Omental fat pad (tissue), 4 donors: ENCODE results near the gene MAP4K1. TPM values are rescaled to one million over a fixed set of nuclear protein-coding genes. Genes with fewer than 3 reads are reported as not detected.
"Not testable (repeated sequence)": the region's sequence is repeated elsewhere in the genome, so short reads cannot be mapped to it uniquely, and the experiment has no call there.

Source experiments
- ATAC-seq: fragments of 150-250 bp; one replicate; pipeline ENCODE4 v1.9.1; 2016; ENCODE audit warnings: mild to moderate bottlenecking, moderate library complexity; ENCODE audit not compliant: low FRiP score
- DNase-seq: peaks from one replicate; pipeline ENCODE4 v3.0.0-alpha.2; 2019; ENCODE audit warnings: low spot score
- total RNA-seq, 4 donors: library from RNA; depleted of rRNA; stranded (reverse); fragments of >200 nt; gene quantifications; one replicate each; pipeline ENCODE4 v1.1.0, GENCODE V29; 2016
- TF ChIP-seq, protein P1 (sequence below), 3 donors: fragments of 450-650 bp; IDR thresholded peaks; one replicate each; pipeline ENCODE4 v1.5.1; 2016 to 2017; ENCODE audit warnings: antibody characterized with exemption in 3 of 3, mild to moderate bottlenecking in 3 of 3, moderate library complexity in 2 of 3

The MAP4K1 gene
- total RNA-seq, 4 donors from 2014 or later: 1.5 to 3.2 (median 2.7) TPM

DNA sequence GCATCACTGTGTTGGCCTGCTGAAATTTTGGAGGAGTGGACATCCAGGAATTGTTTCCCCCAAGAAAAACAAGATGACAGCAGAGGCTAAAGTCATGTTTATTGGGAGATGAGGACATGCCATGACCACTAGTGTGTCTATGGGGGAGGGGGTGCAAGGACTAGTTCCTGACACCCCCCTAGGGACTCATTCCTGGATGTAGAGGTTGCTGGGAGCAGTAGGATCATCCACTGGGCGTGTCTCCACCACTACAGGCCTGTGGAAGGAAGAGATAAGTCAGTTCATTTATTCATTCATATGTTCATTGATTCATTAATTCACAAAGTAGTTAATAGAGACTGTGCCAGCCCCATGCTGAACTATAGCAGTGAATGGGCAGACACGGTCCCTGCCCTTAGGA is 30.2 kb downstream of the MAP4K1 start:
- DNase-seq (no peak), ATAC-seq (no peak)
- TF ChIP-seq, protein P1, sequence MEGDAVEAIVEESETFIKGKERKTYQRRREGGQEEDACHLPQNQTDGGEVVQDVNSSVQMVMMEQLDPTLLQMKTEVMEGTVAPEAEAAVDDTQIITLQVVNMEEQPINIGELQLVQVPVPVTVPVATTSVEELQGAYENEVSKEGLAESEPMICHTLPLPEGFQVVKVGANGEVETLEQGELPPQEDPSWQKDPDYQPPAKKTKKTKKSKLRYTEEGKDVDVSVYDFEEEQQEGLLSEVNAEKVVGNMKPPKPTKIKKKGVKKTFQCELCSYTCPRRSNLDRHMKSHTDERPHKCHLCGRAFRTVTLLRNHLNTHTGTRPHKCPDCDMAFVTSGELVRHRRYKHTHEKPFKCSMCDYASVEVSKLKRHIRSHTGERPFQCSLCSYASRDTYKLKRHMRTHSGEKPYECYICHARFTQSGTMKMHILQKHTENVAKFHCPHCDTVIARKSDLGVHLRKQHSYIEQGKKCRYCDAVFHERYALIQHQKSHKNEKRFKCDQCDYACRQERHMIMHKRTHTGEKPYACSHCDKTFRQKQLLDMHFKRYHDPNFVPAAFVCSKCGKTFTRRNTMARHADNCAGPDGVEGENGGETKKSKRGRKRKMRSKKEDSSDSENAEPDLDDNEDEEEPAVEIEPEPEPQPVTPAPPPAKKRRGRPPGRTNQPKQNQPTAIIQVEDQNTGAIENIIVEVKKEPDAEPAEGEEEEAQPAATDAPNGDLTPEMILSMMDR (IDR thresholded peaks at IDR 0.05): no peak

DNA sequence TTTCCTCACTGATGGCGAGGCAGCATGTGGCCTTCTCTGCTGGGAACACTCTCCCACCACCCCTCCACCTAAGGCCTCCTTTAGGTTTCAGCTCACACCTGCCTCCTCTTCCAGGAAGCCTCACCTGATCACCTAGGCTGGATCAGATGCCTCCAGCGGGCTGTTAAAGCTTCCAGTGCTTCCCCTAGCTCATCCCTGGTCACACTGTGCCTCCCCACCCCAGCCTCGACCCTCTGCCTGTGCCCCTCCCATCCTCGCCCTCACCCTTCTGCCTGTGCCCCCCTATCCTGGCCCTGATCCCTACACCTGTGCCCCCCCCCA is 33.8 kb downstream of the MAP4K1 start:
- TF ChIP-seq, protein P1 (IDR thresholded peaks at IDR 0.05): no peak
- ATAC-seq (no peak), DNase-seq (no peak)

- no peak for ATAC-seq
- DNase-seq: no peak
- TF ChIP-seq, protein P1 (IDR thresholded peaks at IDR 0.05): no peak
These were observed 34.4 kb downstream of the MAP4K1 start for GRCh38 chr19:38583219-38583984.

DNA sequence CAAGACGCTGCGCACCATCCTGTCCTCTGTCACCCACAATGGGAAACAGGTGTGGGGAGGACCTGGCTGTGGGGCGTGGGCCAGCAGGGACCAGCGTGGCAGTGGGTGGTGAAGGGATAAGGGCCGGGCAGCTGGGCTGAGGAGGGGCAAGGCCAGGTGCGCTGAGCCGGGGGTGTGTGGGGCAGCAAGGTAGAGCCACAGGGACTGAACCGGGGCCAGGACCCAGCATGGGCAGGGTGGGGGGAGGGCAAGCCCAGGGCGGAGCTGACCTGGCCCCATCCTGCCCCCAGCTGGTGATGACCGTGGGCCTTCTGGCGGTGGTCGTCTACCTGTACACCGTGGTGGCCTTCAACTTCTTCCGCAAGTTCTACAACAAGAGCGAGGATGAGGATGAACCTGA is 37.7 kb downstream of the MAP4K1 start:
- TF ChIP-seq, protein P1 (IDR thresholded peaks at IDR 0.05): no peak
- ATAC-seq (no peak), DNase-seq (no peak)

DNA sequence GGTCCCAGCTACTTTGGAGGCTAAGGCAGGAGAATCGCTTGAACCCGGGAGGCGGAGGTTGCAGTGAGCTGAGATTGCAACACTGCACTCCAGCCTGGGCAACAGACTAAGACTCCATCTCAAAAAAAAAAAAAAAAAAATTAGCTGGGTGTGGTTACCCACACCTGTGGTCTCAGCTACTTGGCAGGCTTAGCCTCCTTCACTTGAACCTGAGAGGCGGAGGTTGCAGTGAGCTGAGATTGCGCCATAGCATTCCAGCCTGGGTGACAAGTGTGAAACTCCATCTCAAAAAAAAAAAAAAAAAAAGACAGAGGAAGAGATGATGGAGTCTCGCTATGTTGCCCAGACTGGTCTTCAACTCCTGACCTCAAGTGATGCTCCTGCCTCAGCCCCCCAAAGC is 38.4 kb downstream of the MAP4K1 start:
- not testable (repeated sequence) for ATAC-seq

GRCh38 chr19:38577826-38578225 is 39.9 kb downstream of the MAP4K1 start:
- TF ChIP-seq, protein P1 (IDR thresholded peaks at IDR 0.05): no peak
- DNase-seq (no peak), ATAC-seq (no peak)

More for the DNA sequence above, 38.4 kb downstream of the MAP4K1 start:
- not testable (repeated sequence) for DNase-seq

- ATAC-seq (no peak), DNase-seq (no peak)
- TF ChIP-seq, protein P1 (IDR thresholded peaks at IDR 0.05): no peak
These were observed 46.1 kb downstream of the MAP4K1 start for GRCh38 chr19:38571682-38572081.
